Smooth muscle cell (in vitro differentiated cells): Measurements from ENCODE around the gene CPT1A. TPM values are rescaled to one million over a fixed set of nuclear protein-coding genes. Genes with fewer than 3 reads are reported as not detected.

Experiments used
- DNase-seq: peaks from one replicate; lab custom pipeline; 2025; ENCODE audit not compliant: unreplicated experiment; lab: John Stamatoyannopoulos, UW
- H2AFZ ChIP-seq: fragments of 200-600 bp; sonication (generic); 2 replicates; pipeline ENCODE4 v1.6.0; 2016; ENCODE audit warnings: antibody characterized with exemption, low read depth, mild to moderate bottlenecking
- H3F3A ChIP-seq: fragments of 200-600 bp; sonication (generic); 2 replicates; pipeline ENCODE4 v1.6.0; 2017; ENCODE audit warnings: antibody characterized with exemption, low read depth
- H3K27ac ChIP-seq: fragments of 200-600 bp; sonication (generic); 2 replicates; pipeline ENCODE4 v1.5.1; 2016; ENCODE audit warnings: low read depth, mild to moderate bottlenecking
- H3K27me3 ChIP-seq: fragments of 200-600 bp; sonication (generic); 2 replicates; pipeline ENCODE4 v1.6.1; 2016; ENCODE audit warnings: low read depth, mild to moderate bottlenecking
- H3K36me3 ChIP-seq: fragments of 200-600 bp; sonication (generic); 2 replicates; pipeline ENCODE4 v1.5.1; 2016; ENCODE audit warnings: low read depth
- H3K4me1 ChIP-seq: fragments of 200-600 bp; sonication (generic); 2 replicates; pipeline ENCODE4 v1.5.1; 2016; ENCODE audit warnings: low read depth
- H3K4me2 ChIP-seq: fragments of 200-600 bp; sonication (generic); 2 replicates; pipeline ENCODE4 v1.6.0; 2016; ENCODE audit warnings: mild to moderate bottlenecking
- H3K4me3 ChIP-seq: fragments of 200-600 bp; sonication (generic); 2 replicates; pipeline ENCODE4 v1.5.1; 2016; ENCODE audit warnings: mild to moderate bottlenecking
- H3K79me2 ChIP-seq: fragments of 200-600 bp; sonication (generic); 2 replicates; pipeline ENCODE4 v1.6.0; 2016; ENCODE audit warnings: low read depth, mild to moderate bottlenecking
- H3K9ac ChIP-seq: fragments of 200-600 bp; sonication (generic); 2 replicates; pipeline ENCODE4 v1.6.0; 2016; ENCODE audit warnings: low read depth
- H3K9me3 ChIP-seq: fragments of 200-600 bp; sonication (generic); replicated peaks from 2 replicates; pipeline ENCODE4 v1.5.1; 2016; ENCODE audit warnings: low read depth
- H4K20me1 ChIP-seq: fragments of 200-600 bp; sonication (generic); 2 replicates; pipeline ENCODE4 v1.6.0; 2016; ENCODE audit warnings: low read depth
- CTCF ChIP-seq: fragments of 200-600 bp; sonication (generic); IDR thresholded peaks from 2 replicates; pipeline ENCODE4 v1.5.1; 2017; ENCODE audit warnings: borderline replicate concordance, mild to moderate bottlenecking, antibody characterized with exemption; ENCODE audit not compliant: insufficient read depth, poor library complexity, severe bottlenecking
- WGBS: methylation state at CpG from one replicate; pipeline ENCODE4 v1.1.7; 2016; ENCODE audit warnings: low lambda C conversion rate; 5-methylcytosine and 5-hydroxymethylcytosine counted together
- polyA plus RNA-seq: library from polyadenylated mRNA; unstranded; fragments of >200 nt; fragmentation: Nextera tagmentation; extraction: Ambion mirVana; gene quantifications from 2 replicates; pipeline ENCODE4 v1.2.1, GENCODE V29; 2016
- total RNA-seq: library from RNA; depleted of rRNA; stranded (reverse); fragments of >200 nt; gene quantifications from 2 replicates; pipeline ENCODE4 v1.2.3, GENCODE V29; 2014

CPT1A gene
- total and polyA plus RNA-seq, 2 experiments from 2014 or later = 0.24 to 1.9 TPM

GRCh38 chr11:68798221-68798813 is 43.4 kb downstream of the CPT1A start:
- no peak overlapping the region for H3K4me3 ChIP-seq
- 56% methylated on average over 23 of the region's 23 CpGs for WGBS
- peak; percentile 52 for TF ChIP-seq CTCF

GRCh38 chr11:68796801-68797200 is 44.9 kb downstream of the CPT1A start:
- Histone ChIP-seq H3K9ac (no peak overlapping the region), H2AFZ (no peak overlapping the region), H3K36me3 (no peaks in the 10 kb centered on the region), H3K4me3 (no peak overlapping the region), H4K20me1 (no peaks in the 10 kb centered on the region), H3K27ac (no peak overlapping the region), H3K27me3 (no peaks in the 10 kb centered on the region), H3K9me3 (no peaks in the 10 kb centered on the region), H3F3A (no peaks in the 10 kb centered on the region), H3K4me1 (no peaks in the 10 kb centered on the region), H3K4me2 (no peak overlapping the region), H3K79me2 (no peaks in the 10 kb centered on the region)
- 90% methylated on average over 19 of the region's 19 CpGs for WGBS
- TF ChIP-seq CTCF = no peak
- no peak for DNase-seq

More at GRCh38 chr11:68798221-68798813, 43.4 kb downstream of the CPT1A start:
- Histone ChIP-seq H4K20me1 (no peaks in the 10 kb centered on the region), H3K27me3 (no peaks in the 10 kb centered on the region), H3K4me2 (no peak overlapping the region), H3K9me3 (no peaks in the 10 kb centered on the region), H3K4me1 (no peaks in the 10 kb centered on the region), H3K9ac (no peak overlapping the region), H3K27ac (no peak overlapping the region), H3K79me2 (no peaks in the 10 kb centered on the region), H3F3A (no peaks in the 10 kb centered on the region), H2AFZ (no peak overlapping the region), H3K36me3 (no peaks in the 10 kb centered on the region)
- DNase-seq = no peak

GRCh38 chr11:68792400-68792966 is 49.2 kb downstream of the CPT1A start:
- Histone ChIP-seq H3K9ac (peak overlapping the region; percentile 43), H3K9me3 (no peaks in the 10 kb centered on the region), H3K27me3 (no peaks in the 10 kb centered on the region), H3K79me2 (no peaks in the 10 kb centered on the region), H3K27ac (peak overlapping the region; percentile 79), H3K36me3 (no peaks in the 10 kb centered on the region), H3K4me3 (no peak overlapping the region), H2AFZ (peak overlapping the region; percentile 6), H3K4me2 (no peak overlapping the region), H4K20me1 (no peaks in the 10 kb centered on the region), H3K4me1 (no peaks in the 10 kb centered on the region), H3F3A (no peaks in the 10 kb centered on the region)
- no peak for TF ChIP-seq CTCF
- DNase-seq = peak; percentile 5
- 31% methylated on average over 18 of the region's 18 CpGs for WGBS

GRCh38 chr11:68784653-68785052 is 57.1 kb downstream of the CPT1A start:
- no peak for DNase-seq
- no peak for TF ChIP-seq CTCF
- H3K4me1 ChIP-seq = no peaks in the 10 kb centered on the region
- no peaks in the 10 kb centered on the region for H3K9me3 ChIP-seq
- WGBS = 95% methylated on average over 16 of the region's 16 CpGs
- no peaks in the 10 kb centered on the region for H3F3A ChIP-seq
- no peak overlapping the region for H2AFZ ChIP-seq
- H3K4me2 ChIP-seq = no peak overlapping the region
- no peaks in the 10 kb centered on the region for H3K36me3 ChIP-seq
- H3K4me3 ChIP-seq = no peak overlapping the region
- no peaks in the 10 kb centered on the region for H3K27me3 ChIP-seq
- no peak overlapping the region for H3K9ac ChIP-seq
- H4K20me1 ChIP-seq = no peaks in the 10 kb centered on the region
- no peaks in the 10 kb centered on the region for H3K79me2 ChIP-seq
- H3K27ac ChIP-seq = no peak overlapping the region
